GM21447 (cell line): ENCODE results near the gene CLCA1.

ENCODE experiments used
- ATAC-seq: cut with Tn5 transposase; IDR thresholded peaks from one replicate; pipeline ENCODE4 v1.9.1; 2021; ENCODE audit not compliant: unreplicated experiment

CLCA1 gene

DNA sequence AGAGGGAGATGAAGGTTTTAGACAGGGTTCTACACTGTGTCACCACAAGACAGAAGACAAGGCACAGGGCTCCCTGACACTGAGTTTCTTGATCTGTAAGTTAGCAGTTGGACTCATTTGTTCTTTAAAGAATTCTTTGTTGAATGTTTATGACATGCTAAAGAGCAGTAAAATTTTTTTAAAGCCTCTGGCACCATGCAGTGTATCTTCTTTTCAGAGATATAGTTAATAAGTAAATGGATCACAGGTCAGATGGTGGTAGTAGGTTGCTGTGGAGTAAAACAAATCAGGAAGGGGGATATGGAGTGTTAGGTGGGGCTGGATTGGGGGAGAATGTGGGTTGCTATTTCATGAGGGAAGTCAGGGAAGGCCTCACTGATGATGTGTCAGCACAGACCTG is 80.1 kb downstream of the CLCA1 start:
- ATAC-seq, result no peak
